Endothelial cell (in vitro differentiated cells): ENCODE measurements around the gene DRC3. TPM values are rescaled to one million over a fixed set of nuclear protein-coding genes. Genes with fewer than 3 reads are reported as not detected.

Experiments
- DNase-seq: peaks from one replicate; pipeline ENCODE4 v3.0.0; 2021; ENCODE audit warnings: low spot score
- H3K27ac Mint-ChIP-seq: one replicate; pipeline ENCODE4 v1.8.0; 2021; ENCODE audit warnings: mixed read lengths, inconsistent platforms; ENCODE audit not compliant: unreplicated experiment
- H3K27me3 Mint-ChIP-seq: one replicate; pipeline ENCODE4 v1.8.0; 2021; ENCODE audit warnings: mild to moderate bottlenecking, moderate library complexity, mixed read lengths, inconsistent platforms; ENCODE audit not compliant: unreplicated experiment
- H3K36me3 Mint-ChIP-seq: one replicate; pipeline ENCODE4 v1.8.0; 2021; ENCODE audit warnings: mild to moderate bottlenecking, low read depth, mixed read lengths, inconsistent platforms; ENCODE audit not compliant: unreplicated experiment
- H3K4me1 Mint-ChIP-seq: one replicate; pipeline ENCODE4 v1.8.0; 2021; ENCODE audit warnings: mild to moderate bottlenecking, mixed read lengths, inconsistent platforms; ENCODE audit not compliant: unreplicated experiment
- H3K4me3 Mint-ChIP-seq: one replicate; pipeline ENCODE4 v1.8.0; 2021; ENCODE audit warnings: mild to moderate bottlenecking, mixed read lengths, inconsistent platforms; ENCODE audit not compliant: unreplicated experiment
- H3K9me3 Mint-ChIP-seq: one replicate; pipeline ENCODE4 v1.8.0; 2021; ENCODE audit warnings: mixed read lengths, inconsistent platforms; ENCODE audit not compliant: unreplicated experiment
- CTCF ChIP-seq: fragments of 200-600 bp; sonication (generic); IDR thresholded peaks from one replicate; pipeline ENCODE4 v1.5.0; 2021; ENCODE audit warnings: antibody characterized with exemption; ENCODE audit not compliant: unreplicated experiment
- total RNA-seq: library from RNA; stranded (reverse); fragmentation: NEBNext Ultra II Directional; extraction: Animal tissue kit (Norgen Biotek cat#: 25700); gene quantifications from one replicate; pipeline ENCODE4 v1.2.1, GENCODE V29; 2021; ENCODE audit not compliant: unreplicated experiment

The DRC3 gene
- total RNA-seq, 1 donor from 2014 or later: 4.3 TPM

DNA sequence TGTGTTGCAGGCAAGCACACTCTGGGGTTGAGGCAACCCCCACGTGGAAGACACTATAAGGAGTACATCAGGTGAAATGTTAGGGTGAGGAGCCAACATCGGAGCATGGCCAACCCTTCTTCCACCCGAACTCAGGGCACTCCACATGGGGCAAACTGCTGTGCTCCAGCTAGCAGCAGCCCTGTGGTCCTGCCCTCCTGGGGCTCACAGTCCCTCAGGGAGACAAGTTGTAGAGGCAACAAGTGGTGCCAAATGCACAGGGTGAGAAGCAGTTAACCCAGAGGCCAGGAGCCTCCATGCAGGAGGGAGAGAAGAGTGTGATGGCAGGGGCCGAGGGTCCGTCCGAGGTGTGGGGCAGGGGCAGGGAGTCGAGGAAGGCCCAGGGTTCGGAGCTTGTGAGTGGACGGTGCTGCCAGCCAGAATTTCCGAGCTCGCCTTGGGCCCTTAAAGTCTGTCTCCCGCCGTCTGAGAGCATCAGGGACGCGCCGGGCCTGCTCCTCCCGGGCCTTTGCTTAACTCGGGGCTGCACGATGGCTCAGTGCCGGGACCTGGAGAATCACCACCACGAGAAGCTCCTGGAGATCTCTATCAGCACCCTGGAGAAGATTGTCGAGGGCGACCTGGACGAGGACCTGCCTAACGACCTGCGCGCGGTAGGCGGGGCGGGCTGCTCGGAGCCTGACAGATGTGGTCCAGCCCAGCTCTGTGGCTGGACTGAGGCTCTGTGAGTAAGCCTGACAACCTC is 34.0 kb downstream of the DRC3 start:
- no peaks in the 10 kb centered on the region for H3K4me1 Mint-ChIP-seq
- no peaks in the 10 kb centered on the region for H3K9me3 Mint-ChIP-seq
- H3K27me3 Mint-ChIP-seq: peaks cover 11% of the 10 kb centered on the region
- H3K27ac Mint-ChIP-seq: no peak overlapping the region
- H3K4me3 Mint-ChIP-seq: no peak overlapping the region
- TF ChIP-seq CTCF: no peak
- DNase-seq: no peak
- H3K36me3 Mint-ChIP-seq: peaks cover 16% of the 10 kb centered on the region

GRCh38 chr17:18008496-18009268 is 36.0 kb downstream of the DRC3 start:
- no peaks in the 10 kb centered on the region for H3K9me3 Mint-ChIP-seq
- peaks cover 16% of the 10 kb centered on the region for H3K36me3 Mint-ChIP-seq
- peaks cover 12% of the 10 kb centered on the region for H3K27me3 Mint-ChIP-seq
- DNase-seq: no peak
- no peak for TF ChIP-seq CTCF
- no peaks in the 10 kb centered on the region for H3K4me1 Mint-ChIP-seq
- H3K4me3 Mint-ChIP-seq: no peak overlapping the region
- no peak overlapping the region for H3K27ac Mint-ChIP-seq

DNA sequence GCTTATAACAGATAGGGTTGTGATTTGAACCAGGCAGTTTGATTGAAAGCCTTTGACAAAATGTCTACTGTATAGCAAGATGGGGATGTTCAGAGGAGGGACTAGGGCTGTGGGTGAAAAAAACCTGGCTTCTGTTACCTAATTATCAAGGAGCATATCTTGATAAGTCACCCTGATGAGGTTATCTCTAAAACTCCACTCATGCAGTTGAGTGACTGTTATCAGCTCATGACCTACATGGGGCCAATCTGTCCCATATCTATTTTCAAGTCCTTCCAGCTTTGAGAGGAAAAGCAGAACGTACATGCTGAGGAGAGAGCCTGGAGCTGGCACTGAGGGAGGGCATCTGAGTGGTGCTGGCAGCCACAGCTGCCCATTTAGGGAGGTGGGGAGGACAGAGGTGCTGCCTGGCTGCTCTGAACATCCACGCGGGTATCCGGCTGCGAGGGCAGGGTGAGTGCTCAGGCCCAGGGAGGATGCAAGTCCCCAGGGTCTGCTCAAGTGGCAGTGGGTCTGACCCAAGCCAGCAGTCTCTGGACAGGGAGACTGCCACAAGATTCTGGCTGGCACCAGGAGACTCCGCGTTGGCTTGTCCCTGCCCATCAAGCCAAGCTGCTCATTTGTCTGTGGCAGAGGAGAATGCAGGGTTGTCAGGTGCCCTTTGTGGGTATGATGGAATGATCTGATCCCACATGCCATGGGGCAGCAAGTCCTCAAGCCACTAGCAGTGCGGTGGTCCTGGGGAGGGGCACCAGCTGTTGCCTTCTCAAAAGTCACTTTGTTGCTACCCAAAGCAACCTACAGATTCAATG is 37.2 kb downstream of the DRC3 start:
- H3K27ac Mint-ChIP-seq: no peak overlapping the region
- no peak for TF ChIP-seq CTCF
- H3K4me3 Mint-ChIP-seq: no peak overlapping the region
- peaks cover 12% of the 10 kb centered on the region for H3K27me3 Mint-ChIP-seq
- H3K9me3 Mint-ChIP-seq: no peaks in the 10 kb centered on the region
- peaks cover 16% of the 10 kb centered on the region for H3K36me3 Mint-ChIP-seq
- H3K4me1 Mint-ChIP-seq: no peaks in the 10 kb centered on the region
- DNase-seq: no peak

DNA sequence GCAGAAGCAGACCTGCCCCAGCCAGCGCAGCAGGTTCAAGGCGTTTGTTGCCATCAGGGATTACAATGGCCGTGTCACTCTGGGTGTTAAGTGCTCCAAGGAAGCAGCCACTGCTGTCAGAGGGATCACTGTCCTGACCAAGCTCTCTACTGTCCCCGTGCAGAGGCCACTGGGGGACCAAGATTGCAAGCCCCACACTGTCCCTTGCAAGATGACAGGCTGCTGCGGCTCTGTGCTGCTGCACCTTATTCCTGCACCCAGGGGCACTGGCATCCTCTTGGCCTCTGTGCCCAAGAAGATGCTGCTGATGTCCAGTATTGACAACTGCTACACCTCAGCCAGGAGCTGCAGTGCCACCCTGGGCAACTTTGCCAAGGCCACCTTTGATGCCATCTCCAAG is 38.6 kb downstream of the DRC3 start:
- H3K9me3 Mint-ChIP-seq: no peaks in the 10 kb centered on the region
- H3K4me1 Mint-ChIP-seq: no peaks in the 10 kb centered on the region
- no peak overlapping the region for H3K4me3 Mint-ChIP-seq
- peaks cover 7% of the 10 kb centered on the region for H3K27me3 Mint-ChIP-seq
- no peak overlapping the region for H3K27ac Mint-ChIP-seq
- DNase-seq: no peak
- H3K36me3 Mint-ChIP-seq: peaks cover 10% of the 10 kb centered on the region
- TF ChIP-seq CTCF: no peak
